IMR-90 (cell line): Measurements from ENCODE around the gene SGPL1. TPM values are rescaled to one million over a fixed set of nuclear protein-coding genes. Genes with fewer than 3 reads are reported as not detected.

Experiments
- ATAC-seq: fragments of 200-7000 bp; cut with Tn5 transposase; 2 replicates; pipeline ENCODE4 v1.9.1; 2020; ENCODE audit warnings: low read depth, mild to moderate bottlenecking, moderate library complexity
- BruUV-seq: library from RNA; stranded (reverse); fragments of 400-500 nt; replicated peaks from 2 replicates; lab custom pipeline; 2021; lab: Mats Ljungman, UMichigan
- CTCF ChIA-PET: fragments of 300-600 bp; formaldehyde crosslinking; extraction: SDS; loops from one replicate; lab custom pipeline; 2021; ENCODE audit warnings: antibody characterized with exemption; lab: Yijun Ruan, JAX
- POLR2A ChIA-PET: fragments of 300-600 bp; sonication (Branson Sonifier 250); formaldehyde crosslinking; loops from one replicate; lab custom pipeline; 2022; ENCODE audit warnings: antibody characterized with exemption; ENCODE audit not compliant: unreplicated experiment; lab: Charles Lee
- DNase-seq: peaks from one replicate; pipeline ENCODE4 v3.0.0; 2013
- H2AFZ ChIP-seq: replicated peaks from 2 replicates; pipeline ENCODE3; 2013; ENCODE audit warnings: low read length, mild to moderate bottlenecking; ENCODE audit not compliant: poor library complexity
- H2AK5ac ChIP-seq: 2 replicates; pipeline ENCODE4 v1.6.1; 2013; ENCODE audit warnings: low read depth, low read length, inconsistent platforms
- H2AK9ac ChIP-seq: replicated peaks from 2 replicates; pipeline ENCODE3; 2013; ENCODE audit warnings: mild to moderate bottlenecking, low read depth, low read length, moderate library complexity; ENCODE audit not compliant: poor library complexity
- H2BK120ac ChIP-seq: 2 replicates; pipeline ENCODE4 v1.6.1; 2013; ENCODE audit warnings: low read depth, low read length, inconsistent platforms
- H2BK15ac ChIP-seq: 3 replicates; pipeline ENCODE4 v1.6.1; 2013; ENCODE audit warnings: low read depth, low read length, inconsistent platforms
- H2BK20ac ChIP-seq: 2 replicates; pipeline ENCODE4 v1.6.1; 2013; ENCODE audit warnings: low read depth, mild to moderate bottlenecking, inconsistent platforms, low read length, moderate library complexity
- H2BK5ac ChIP-seq: 2 replicates; pipeline ENCODE4 v1.6.1; 2013; ENCODE audit warnings: mild to moderate bottlenecking, low read depth, low read length, inconsistent platforms; ENCODE audit not compliant: poor library complexity, severe bottlenecking
- H3K14ac ChIP-seq: replicated peaks from 2 replicates; pipeline ENCODE4 v1.6.1; 2013; ENCODE audit warnings: low read depth, low read length, inconsistent platforms
- H3K18ac ChIP-seq: 2 replicates; pipeline ENCODE4 v1.6.1; 2013; ENCODE audit warnings: low read depth, low read length, control low read depth
- H3K23ac ChIP-seq: 2 replicates; pipeline ENCODE4 v1.6.1; 2013; ENCODE audit warnings: low read depth, low read length, inconsistent platforms
- H3K27ac ChIP-seq: 2 replicates; pipeline ENCODE4 v1.5.1; 2013; ENCODE audit warnings: mild to moderate bottlenecking, control low read depth, low read length; ENCODE audit not compliant: insufficient read depth
- H3K27me3 ChIP-seq: 2 replicates; pipeline ENCODE4 v1.6.1; 2013; ENCODE audit warnings: low read length; ENCODE audit not compliant: control insufficient read depth, insufficient read depth
- H3K36me3 ChIP-seq: 2 replicates; pipeline ENCODE4 v1.6.1; 2013; ENCODE audit warnings: low read length, mixed read lengths; ENCODE audit not compliant: control insufficient read depth, insufficient read depth
- H3K4ac ChIP-seq: 2 replicates; pipeline ENCODE4 v1.6.1; 2013; ENCODE audit warnings: low read depth, low read length, inconsistent platforms
- H3K4me1 ChIP-seq: 2 replicates; pipeline ENCODE4 v1.6.1; 2013; ENCODE audit warnings: low read length, mixed read lengths; ENCODE audit not compliant: control insufficient read depth, insufficient read depth
- H3K4me2 ChIP-seq: 2 replicates; pipeline ENCODE4 v1.6.1; 2013; ENCODE audit warnings: low read depth, mild to moderate bottlenecking, control low read depth, low read length, moderate library complexity
- H3K4me3 ChIP-seq: 2 replicates; pipeline ENCODE4 v1.5.1; 2013; ENCODE audit warnings: low read depth, mild to moderate bottlenecking, control low read depth, low read length, moderate library complexity; ENCODE audit not compliant: insufficient read depth
- H3K56ac ChIP-seq: 2 replicates; pipeline ENCODE4 v1.6.1; 2013; ENCODE audit warnings: low read length, inconsistent platforms; ENCODE audit not compliant: insufficient read depth; ENCODE audit errors: extremely low read depth
- H3K79me1 ChIP-seq, 2 experiments: 2 replicates each; pipeline ENCODE4 v1.6.1; 2013; ENCODE audit warnings: low read length in 2 of 2, inconsistent platforms in 1 of 2, low read depth in 1 of 2
- H3K9ac ChIP-seq: 2 replicates; pipeline ENCODE4 v1.6.1; 2013; ENCODE audit warnings: low read depth, low read length, control low read depth
- H3K9me1 ChIP-seq: 2 replicates; pipeline ENCODE4 v1.6.1; 2013; ENCODE audit warnings: low read length, inconsistent platforms; ENCODE audit not compliant: insufficient read depth
- H3K9me3 ChIP-seq: 2 replicates; pipeline ENCODE4 v1.6.1; 2013; ENCODE audit warnings: low read length; ENCODE audit not compliant: control insufficient read depth, insufficient read depth
- H4K20me1 ChIP-seq: 2 replicates; pipeline ENCODE4 v1.6.1; 2013; ENCODE audit warnings: low read length, inconsistent platforms; ENCODE audit not compliant: insufficient read depth
- H4K5ac ChIP-seq: 2 replicates; pipeline ENCODE4 v1.6.1; 2013; ENCODE audit warnings: mild to moderate bottlenecking, low read depth, low read length, control low read depth
- H4K8ac ChIP-seq, 2 experiments: 2 replicates each; pipeline ENCODE4 v1.6.1; 2013; ENCODE audit warnings: low read depth in 2 of 2, low read length in 2 of 2, control low read depth in 1 of 2, inconsistent platforms in 1 of 2
- H4K91ac ChIP-seq: 2 replicates; pipeline ENCODE4 v1.6.1; 2013; ENCODE audit warnings: low read depth, low read length, inconsistent platforms; ENCODE audit not compliant: insufficient read depth
- BHLHE40 ChIP-seq: fragments of 150-350 bp; IDR thresholded peaks from 2 replicates; pipeline ENCODE4 v1.6.1; 2016; ENCODE audit warnings: mild to moderate bottlenecking, low read depth, low read length
- CEBPB ChIP-seq: IDR thresholded peaks from 2 replicates; pipeline ENCODE4 v1.6.1; 2012; ENCODE audit warnings: low read depth, low read length, improper control_type of control experiment
- CHD1 ChIP-seq: IDR thresholded peaks from 2 replicates; pipeline ENCODE4 v1.6.1; 2012; ENCODE audit warnings: low read depth, low read length, improper control_type of control experiment
- CTCF ChIP-seq: conservative IDR thresholded peaks from 2 replicates; pipeline ENCODE4 v1.5.1; 2012; ENCODE audit warnings: mild to moderate bottlenecking, low read depth, low read length, improper control_type of control experiment
- FOS ChIP-seq: fragments of 150-350 bp; IDR thresholded peaks from 2 replicates; pipeline ENCODE4 v1.6.1; 2016; ENCODE audit warnings: low read depth, low read length
- MAFK ChIP-seq: IDR thresholded peaks from 2 replicates; pipeline ENCODE4 v1.6.1; 2012; ENCODE audit warnings: low read depth, low read length, improper control_type of control experiment
- MAZ ChIP-seq: IDR thresholded peaks from 2 replicates; pipeline ENCODE4 v1.6.1; 2012; ENCODE audit warnings: low read depth, mild to moderate bottlenecking, low read length, improper control_type of control experiment, moderate library complexity, borderline replicate concordance
- MXI1 ChIP-seq: IDR thresholded peaks from 2 replicates; pipeline ENCODE4 v1.6.1; 2012; ENCODE audit warnings: low read depth, mild to moderate bottlenecking, low read length, moderate library complexity, borderline replicate concordance
- NFE2L2 ChIP-seq: fragments of 150-350 bp; IDR thresholded peaks from 2 replicates; pipeline ENCODE4 v1.6.1; 2016; ENCODE audit warnings: low read depth, mild to moderate bottlenecking, low read length
- POLR2A ChIP-seq: IDR thresholded peaks from 2 replicates; pipeline ENCODE4 v1.6.1; 2012; ENCODE audit warnings: mild to moderate bottlenecking, low read depth, low read length
- RAD21 ChIP-seq: IDR thresholded peaks from 2 replicates; pipeline ENCODE4 v1.6.1; 2012; ENCODE audit warnings: low read length, improper control_type of control experiment
- RCOR1 ChIP-seq: IDR thresholded peaks from 2 replicates; pipeline ENCODE4 v1.6.1; 2012; ENCODE audit warnings: mild to moderate bottlenecking, low read length, improper control_type of control experiment; ENCODE audit not compliant: insufficient replicate concordance
- RFX5 ChIP-seq: IDR thresholded peaks from 2 replicates; pipeline ENCODE4 v1.8.0; 2012; ENCODE audit warnings: low read depth, mild to moderate bottlenecking, low read length, moderate library complexity
- SMC3 ChIP-seq: fragments of 150-350 bp; IDR thresholded peaks from 2 replicates; pipeline ENCODE4 v1.6.1; 2016; ENCODE audit warnings: low read depth, mild to moderate bottlenecking, antibody characterized with exemption, low read length, moderate library complexity
- WGBS, 2 experiments: methylation state at CpG; one replicate each; pipeline versions ENCODE4 v1.1.5 to v1.1.7; 2013; ENCODE audit warnings: missing lambda C conversion rate in 2 of 2; ENCODE audit not compliant: insufficient read length in 1 of 2; ENCODE audit errors: extremely low coverage in 2 of 2; 5-methylcytosine and 5-hydroxymethylcytosine counted together
- dilution Hi-C: fragments of 300-500 bp; cut with HindIII; formaldehyde crosslinking; loops from one replicate; pipeline ENCODE4 v1.14.3; 2018; ENCODE audit warnings: low sequenced_read_pairs; ENCODE audit not compliant: unreplicated experiment
- in situ Hi-C: fragments of 300-500 bp; cut with MboI; formaldehyde crosslinking; loops from 3 replicates; pipeline ENCODE4 v1.14.3; 2019; ENCODE audit warnings: low sequenced_read_pairs, inconsistent platforms, mixed read lengths
- intact Hi-C: fragments of 100-400 bp; cut with micrococcal nuclease; formaldehyde crosslinking; loops from 2 replicates; pipeline ENCODE4 v1.10.0; 2022
- polyA plus RNA-seq, 3 experiments: library from polyadenylated mRNA; depleted of rRNA; stranded (reverse); fragments of >200 nt; gene quantifications; 2 replicates each; pipeline ENCODE4 v1.2.3, GENCODE V29; 2012; ENCODE audit warnings: low replicate concordance in 1 of 3
- total RNA-seq: library from RNA; depleted of rRNA; stranded (reverse); fragments of >200 nt; gene quantifications from 2 replicates; pipeline ENCODE4 v1.2.3, GENCODE V29; 2012
- TF ChIP-seq, protein P1 (sequence below): fragments of 150-350 bp; IDR thresholded peaks from 2 replicates; pipeline ENCODE4 v1.6.1; 2017; ENCODE audit warnings: mild to moderate bottlenecking, antibody characterized with exemption, low read length, low read depth
- TF ChIP-seq, protein P2 (sequence below): fragments of 150-350 bp; IDR thresholded peaks from 2 replicates; pipeline ENCODE4 v1.6.1; 2016; ENCODE audit warnings: low read depth, mild to moderate bottlenecking, low read length, moderate library complexity, borderline replicate concordance

Gene SGPL1
- total and polyA plus RNA-seq, 2 of the 4 experiments (the other 2 are of a cell fraction): 12.2 to 26.7 TPM

- no CpG with 5 or more reads among the region's 2 CpGs for WGBS, 2 experiments
- no peak overlapping the region for H3K27ac ChIP-seq
- H3K56ac ChIP-seq: no peak overlapping the region
- no peaks in the 10 kb centered on the region for H3K4me1 ChIP-seq
- H2BK20ac ChIP-seq: no peak overlapping the region
- ATAC-seq (no peak; the same call in 1 of the 2 replicates), DNase-seq (no peak)
- no peaks in the 10 kb centered on the region for H3K9me3 ChIP-seq
- TF ChIP-seq MAFK (no peak), RCOR1 (no peak), BHLHE40 (no peak), CEBPB (no peak), CHD1 (no peak), POLR2A (no peak), CTCF (no peak), MXI1 (no peak), RAD21 (no peak), MAZ (no peak), FOS (no peak), NFE2L2 (no peak), SMC3 (no peak), RFX5 (no peak)
- TF ChIP-seq, protein P1, sequence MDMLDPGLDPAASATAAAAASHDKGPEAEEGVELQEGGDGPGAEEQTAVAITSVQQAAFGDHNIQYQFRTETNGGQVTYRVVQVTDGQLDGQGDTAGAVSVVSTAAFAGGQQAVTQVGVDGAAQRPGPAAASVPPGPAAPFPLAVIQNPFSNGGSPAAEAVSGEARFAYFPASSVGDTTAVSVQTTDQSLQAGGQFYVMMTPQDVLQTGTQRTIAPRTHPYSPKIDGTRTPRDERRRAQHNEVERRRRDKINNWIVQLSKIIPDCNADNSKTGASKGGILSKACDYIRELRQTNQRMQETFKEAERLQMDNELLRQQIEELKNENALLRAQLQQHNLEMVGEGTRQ: no peak
- TF ChIP-seq, protein P2, sequence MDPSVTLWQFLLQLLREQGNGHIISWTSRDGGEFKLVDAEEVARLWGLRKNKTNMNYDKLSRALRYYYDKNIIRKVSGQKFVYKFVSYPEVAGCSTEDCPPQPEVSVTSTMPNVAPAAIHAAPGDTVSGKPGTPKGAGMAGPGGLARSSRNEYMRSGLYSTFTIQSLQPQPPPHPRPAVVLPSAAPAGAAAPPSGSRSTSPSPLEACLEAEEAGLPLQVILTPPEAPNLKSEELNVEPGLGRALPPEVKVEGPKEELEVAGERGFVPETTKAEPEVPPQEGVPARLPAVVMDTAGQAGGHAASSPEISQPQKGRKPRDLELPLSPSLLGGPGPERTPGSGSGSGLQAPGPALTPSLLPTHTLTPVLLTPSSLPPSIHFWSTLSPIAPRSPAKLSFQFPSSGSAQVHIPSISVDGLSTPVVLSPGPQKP: no peak
- H3K4ac ChIP-seq: no peak overlapping the region
- no peak overlapping the region for H3K9ac ChIP-seq
- H3K27me3 ChIP-seq: peaks cover 27% of the 10 kb centered on the region
- H2BK120ac ChIP-seq: no peak overlapping the region
- no peak overlapping the region for H2AK5ac ChIP-seq
- no peak overlapping the region for H4K5ac ChIP-seq
- POLR2A ChIA-PET: no interaction called here
- no peak overlapping the region for H3K4me2 ChIP-seq
- H3K23ac ChIP-seq: no peak overlapping the region
- no peak overlapping the region for H3K14ac ChIP-seq
- H2BK15ac ChIP-seq: no peak overlapping the region
- no peaks in the 10 kb centered on the region for H4K20me1 ChIP-seq
- dilution Hi-C loops: no loop called here
- BruUV-seq: no TSS peak
- in situ Hi-C loops: no loop called here
- H2BK5ac ChIP-seq: no peak overlapping the region
- no peak overlapping the region for H2AK9ac ChIP-seq
- H3K79me1 ChIP-seq: no peaks in the 10 kb centered on the region
- no peak overlapping the region for H3K18ac ChIP-seq
- no peak overlapping the region for H2AFZ ChIP-seq
- H4K91ac ChIP-seq: no peak overlapping the region
- intact Hi-C loops: no loop called here
- H3K36me3 ChIP-seq: no peaks in the 10 kb centered on the region
- CTCF ChIA-PET: interaction anchor here (0.5 to 1.5 kb wide), 2 partner anchors 10 to 198 kb away, joined by 3 to 4 read pairs; no protein-coding TSS in a partner anchor
- no peaks in the 10 kb centered on the region for H3K9me1 ChIP-seq
- H3K4me3 ChIP-seq: no peak overlapping the region
- no peak overlapping the region for H4K8ac ChIP-seq
Observed at GRCh38 chr10:70804421-70804808, 11.3 kb upstream of the SGPL1 start.
